Sciatic nerve (tissue), 2 donors: ENCODE results near the gene BHLHA9. TPM values are rescaled to one million over a fixed set of nuclear protein-coding genes. Genes with fewer than 3 reads are reported as not detected.
"Not testable (repeated sequence)": the region's sequence is repeated elsewhere in the genome, so short reads cannot be mapped to it uniquely, and the experiment has no call there.

Experiments
- ATAC-seq: fragments of 200-7000 bp; cut with Tn5 transposase; one replicate; pipeline ENCODE4 v1.9.1; 2020; ENCODE audit warnings: mild to moderate bottlenecking, moderate library complexity
- DNase-seq: peaks from one replicate; pipeline ENCODE4 v3.0.0-alpha.2; 2020; ENCODE audit warnings: low spot score
- intact Hi-C: fragments of 100-400 bp; cut with DNase I; formaldehyde crosslinking; loops from one replicate; pipeline ENCODE4 v1.14.2; 2022
- total RNA-seq: library from RNA; stranded (reverse); fragmentation: NEBNext Ultra II Directional; extraction: Animal tissue kit (Norgen Biotek cat#: 25700); gene quantifications from one replicate; pipeline ENCODE4 v1.2.1, GENCODE V29; 2021
- donor health status: DM: no; HTN: no; CAD: no.
- donor health status: DM: no; HTN: no; CAD: no.

BHLHA9 gene
- total RNA-seq, 1 donor from 2014 or later = not detected

DNA sequence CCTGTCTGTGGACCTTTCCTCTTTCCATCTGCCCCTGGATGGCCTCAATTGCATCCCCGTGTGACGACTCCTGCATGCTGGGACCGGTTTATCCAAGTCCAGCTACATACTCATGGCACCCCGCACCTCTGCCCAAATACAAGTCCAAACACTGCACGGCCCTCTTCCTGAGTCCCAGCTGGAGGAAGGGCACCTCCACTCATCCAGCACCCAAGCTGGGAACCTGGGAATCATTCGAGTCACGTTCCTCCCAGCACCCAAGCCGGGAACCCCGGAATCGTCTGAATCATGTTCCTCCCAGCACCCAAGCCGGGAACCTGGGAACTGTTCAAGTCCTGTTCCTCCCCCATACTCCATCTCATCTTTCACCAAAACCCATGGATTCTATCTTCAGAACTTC lies 19.5 kb downstream of the BHLHA9 start:
- intact Hi-C loops = no loop called here
- ATAC-seq (no peak), DNase-seq (no peak)

DNA sequence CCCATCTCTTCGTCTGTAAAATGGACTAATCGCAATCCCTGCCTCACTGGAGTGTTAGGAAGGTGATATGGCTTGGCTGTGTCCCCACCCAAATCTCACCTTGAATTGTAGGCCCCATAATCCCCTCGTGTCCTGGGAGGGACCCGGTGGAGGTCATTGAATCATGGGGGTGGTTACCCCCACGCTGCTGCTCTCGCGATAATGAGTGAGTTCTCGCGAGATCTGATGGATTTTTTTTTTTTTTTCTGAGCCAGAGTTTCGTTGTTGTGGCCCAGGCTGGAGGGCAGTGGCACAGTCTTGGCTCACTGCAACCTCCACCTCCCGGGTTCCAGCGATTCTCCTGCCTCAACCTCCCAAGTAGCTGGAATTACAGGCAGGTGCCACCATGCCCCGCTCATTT lies 20.4 kb downstream of the BHLHA9 start:
- ATAC-seq = no peak
- DNase-seq = no peak
- intact Hi-C loops = no loop called here

DNA sequence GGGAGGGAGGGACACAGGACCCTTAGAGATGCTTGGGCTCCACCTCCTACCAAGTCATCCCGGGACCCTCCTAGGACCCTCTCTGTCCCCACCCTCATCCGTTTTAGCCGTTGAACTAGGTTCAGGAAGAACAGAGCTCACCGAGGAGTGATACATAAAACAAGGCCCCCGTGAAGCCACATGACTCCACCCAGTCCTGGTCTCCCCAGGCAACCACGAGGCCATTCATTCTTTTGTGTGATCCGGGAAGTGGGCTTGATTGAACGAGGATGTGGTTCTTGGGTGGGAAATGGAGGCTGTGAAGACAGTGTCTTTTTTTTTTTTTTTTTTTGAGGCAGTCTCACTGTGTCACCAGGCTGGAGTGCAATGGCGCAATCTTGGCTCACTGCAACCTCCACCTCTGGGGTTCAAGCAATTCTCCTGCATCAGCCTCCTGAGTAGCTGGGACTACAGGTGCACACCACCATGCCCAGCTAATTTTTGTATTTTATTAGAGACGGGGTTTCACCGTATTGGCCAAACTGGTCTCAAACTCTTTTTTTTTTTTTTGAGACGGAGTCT lies 24.0 kb downstream of the BHLHA9 start:
- ATAC-seq (no peak), DNase-seq (no peak)
- intact Hi-C loops = no loop called here

DNA sequence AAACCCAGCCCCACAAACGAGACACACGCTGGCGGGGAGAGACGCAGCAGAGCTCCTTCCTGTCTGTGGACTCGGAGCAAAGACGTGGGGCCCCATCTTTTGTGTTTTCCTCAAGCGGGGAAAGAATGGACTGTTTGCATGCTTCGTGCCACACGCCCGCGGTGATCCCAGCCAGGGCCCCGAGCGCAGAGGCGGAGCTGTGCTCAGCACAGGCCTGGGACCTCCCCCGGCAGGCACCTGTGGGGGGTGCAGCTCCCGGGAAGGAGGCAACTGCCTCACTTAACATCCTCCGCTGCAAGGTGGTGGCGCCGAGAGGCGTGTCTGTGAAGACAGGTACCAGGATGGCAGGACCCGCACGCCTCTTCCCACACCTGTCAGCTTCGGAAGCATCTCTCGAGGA lies 28.4 kb downstream of the BHLHA9 start:
- intact Hi-C loops = no loop called here
- no peak for ATAC-seq
- DNase-seq = no peak

DNA sequence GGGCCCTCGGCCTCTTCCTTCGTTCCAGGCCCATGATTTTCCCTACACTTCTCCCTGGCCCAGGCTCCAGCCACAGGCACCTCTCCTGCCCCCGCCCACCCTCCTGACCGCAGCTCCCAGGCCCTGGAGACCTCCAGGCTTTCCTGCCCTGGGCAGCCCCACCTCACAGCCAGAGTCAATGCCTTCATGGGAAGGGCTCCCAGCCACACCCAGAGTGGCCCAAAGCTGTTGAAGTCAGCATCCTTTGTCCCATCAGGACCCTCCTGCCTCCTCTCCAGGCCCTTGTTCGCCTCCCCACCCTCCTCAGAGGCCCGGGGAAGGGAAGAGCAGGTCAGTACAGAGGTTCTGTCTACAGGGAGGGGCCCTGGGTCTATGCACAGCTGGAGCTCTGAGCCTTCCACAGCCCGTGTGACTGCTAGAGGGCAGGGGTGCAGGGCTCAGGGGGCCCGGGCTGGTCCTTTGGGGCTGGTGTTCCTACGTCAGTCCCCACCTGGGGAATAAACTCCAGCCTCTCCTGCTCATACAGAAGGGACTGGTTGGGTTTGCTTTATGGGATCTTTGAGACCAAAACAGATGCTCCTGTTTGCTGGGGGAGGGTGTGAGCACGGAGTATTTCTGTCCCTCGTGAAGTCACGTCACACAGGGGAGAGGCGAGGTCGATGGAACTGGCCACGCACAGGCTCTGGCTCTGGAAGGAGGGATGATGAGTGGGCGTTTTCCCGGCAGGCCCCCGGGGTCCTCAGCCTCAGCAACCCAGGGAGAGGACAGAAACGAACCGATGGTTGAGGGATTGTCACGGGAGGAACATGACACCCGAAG lies 29.5 kb downstream of the BHLHA9 start:
- ATAC-seq (peak; percentile 48), DNase-seq (no peak)
- intact Hi-C loops = no loop called here

DNA sequence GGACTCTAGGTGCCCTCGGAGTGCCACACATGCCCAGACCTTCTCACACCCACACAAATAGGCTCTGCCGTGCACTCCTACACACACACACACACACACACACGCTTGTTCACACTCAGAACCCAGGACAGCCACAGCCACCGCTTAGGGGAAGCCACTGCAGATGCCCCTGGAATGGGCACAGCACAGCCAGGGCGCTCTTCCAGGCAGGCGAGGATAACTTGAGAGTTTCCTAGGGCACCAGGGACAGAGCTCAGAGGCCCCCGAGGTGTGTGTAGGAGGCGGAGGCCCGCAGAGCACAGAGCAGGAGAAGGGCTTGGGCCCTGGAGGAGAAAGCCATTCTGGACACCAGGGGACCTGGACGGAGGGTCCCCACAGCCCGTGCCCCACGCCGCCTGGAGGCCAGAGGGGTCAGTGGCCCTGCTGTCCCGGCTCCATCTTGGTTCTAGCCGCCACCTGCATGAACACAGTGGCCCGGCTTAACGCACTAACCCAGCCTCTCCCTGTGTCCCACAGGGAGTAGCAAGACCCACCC lies 30.2 kb downstream of the BHLHA9 start:
- no peak for DNase-seq
- intact Hi-C loops = no loop called here
- peak; percentile 22 for ATAC-seq

DNA sequence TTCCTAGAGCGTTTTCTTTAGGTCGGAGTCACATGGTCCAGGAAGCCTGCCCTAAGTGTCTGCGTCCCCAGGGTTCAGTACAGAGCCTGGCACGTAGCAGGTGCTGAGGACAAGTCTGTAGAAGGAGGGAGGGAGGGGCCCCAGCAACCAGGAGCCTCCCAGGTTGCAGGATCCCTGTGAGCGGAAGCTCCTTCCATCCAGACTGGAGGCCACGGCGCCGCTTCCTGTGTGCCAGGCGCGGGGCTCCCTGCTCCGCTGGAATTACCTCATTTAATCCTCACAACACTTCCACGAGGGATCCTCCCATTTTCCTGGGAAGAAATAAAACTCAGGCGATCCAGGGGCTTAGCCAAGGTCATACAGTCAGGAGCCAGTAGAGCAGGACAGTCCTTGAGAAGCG lies 31.3 kb downstream of the BHLHA9 start:
- ATAC-seq (no peak), DNase-seq (no peak)
- intact Hi-C loops = no loop called here

DNA sequence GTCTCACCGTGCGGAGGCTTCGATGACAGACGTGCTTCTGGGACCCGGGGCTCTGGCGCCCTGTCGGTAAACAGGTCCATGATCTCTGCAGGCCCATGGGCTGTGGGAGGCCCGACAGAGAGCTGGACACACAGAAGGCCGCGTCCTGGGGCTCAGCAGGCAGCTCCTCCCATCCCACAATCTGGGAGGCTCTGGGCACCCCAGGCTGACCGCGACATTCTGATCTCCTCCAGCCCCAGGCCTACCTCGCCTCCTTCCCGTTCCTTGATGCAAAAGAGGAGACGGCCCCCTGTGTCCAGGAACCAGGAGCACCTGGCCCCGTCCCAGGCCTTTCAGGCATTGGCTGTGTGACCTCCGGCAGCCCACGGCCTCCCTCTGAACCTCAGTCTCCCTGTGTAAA lies 32.5 kb downstream of the BHLHA9 start:
- DNase-seq = no peak
- intact Hi-C loops = no loop called here
- no peak for ATAC-seq

DNA sequence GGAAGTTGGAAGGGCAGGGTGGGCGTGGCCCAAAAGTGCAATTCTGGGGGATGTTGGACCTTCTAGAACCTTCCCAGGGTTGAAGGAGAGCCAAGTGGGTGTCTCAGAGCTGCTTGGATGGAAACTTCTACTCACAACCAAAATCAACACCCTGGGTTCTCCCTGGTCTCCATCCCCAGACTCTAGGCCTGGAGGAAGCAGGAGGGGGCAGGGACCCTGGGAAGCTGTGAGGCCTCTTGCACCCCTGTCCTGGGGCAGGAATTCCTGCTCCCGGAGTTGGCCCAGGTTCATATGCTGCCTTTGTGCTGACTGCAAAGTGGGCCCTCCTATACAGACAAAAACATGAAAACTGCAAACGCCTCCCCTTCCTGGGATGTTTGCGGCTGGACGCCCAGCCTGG lies 34.3 kb downstream of the BHLHA9 start:
- DNase-seq (no peak), ATAC-seq (no peak)
- intact Hi-C loops = no loop called here

DNA sequence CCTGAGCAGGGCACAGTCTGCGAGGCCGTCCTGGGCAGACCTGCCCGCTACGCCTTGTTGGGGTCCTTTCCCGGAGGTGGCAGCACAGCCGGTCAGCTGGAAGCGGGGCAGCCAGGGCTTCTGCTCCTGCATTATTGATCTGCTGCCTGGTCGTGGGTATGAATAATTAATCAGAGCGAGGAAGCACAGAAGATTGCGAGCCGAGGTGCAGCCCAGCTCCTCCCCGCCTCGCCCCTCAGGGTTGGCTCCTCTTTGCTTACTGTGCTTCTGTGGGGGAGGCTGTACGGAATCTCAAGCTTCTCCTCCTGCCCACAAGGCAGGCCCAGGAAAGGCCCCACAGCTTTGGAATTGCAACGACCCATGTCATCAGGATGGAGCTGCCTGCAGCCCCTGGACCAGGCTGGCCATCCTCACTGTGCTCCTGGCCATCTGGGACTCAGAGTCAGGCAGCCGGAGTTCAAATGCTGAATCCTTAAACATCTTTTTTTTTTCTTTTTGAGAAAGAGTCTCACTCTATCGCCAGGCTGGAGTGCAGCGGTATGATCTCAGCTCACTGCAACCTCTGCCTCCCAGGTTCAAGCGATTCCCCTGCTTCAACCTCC lies 34.8 kb downstream of the BHLHA9 start:
- ATAC-seq = no peak
- DNase-seq = no peak
- intact Hi-C loops = no loop called here

DNA sequence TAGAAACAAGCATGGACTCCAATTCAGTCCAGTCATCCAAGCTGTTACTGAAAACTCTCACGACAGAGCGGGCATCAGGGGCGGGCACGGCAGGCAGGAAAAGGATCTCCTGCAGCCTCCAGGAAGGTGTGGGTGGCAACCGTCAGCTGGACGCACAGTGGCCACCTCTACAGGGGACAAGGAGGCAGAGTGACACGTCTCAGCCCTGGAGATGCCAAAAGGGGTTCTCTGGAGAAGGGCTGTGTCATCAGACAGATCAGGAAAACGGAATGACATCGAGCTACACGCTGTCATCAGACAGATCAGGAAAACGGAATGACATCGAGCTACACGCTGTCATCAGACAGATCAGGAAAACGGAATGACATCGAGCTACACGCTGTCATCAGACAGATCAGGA lies 37.6 kb downstream of the BHLHA9 start:
- DNase-seq, ATAC-seq, intact Hi-C loops: not testable (repeated sequence)

DNA sequence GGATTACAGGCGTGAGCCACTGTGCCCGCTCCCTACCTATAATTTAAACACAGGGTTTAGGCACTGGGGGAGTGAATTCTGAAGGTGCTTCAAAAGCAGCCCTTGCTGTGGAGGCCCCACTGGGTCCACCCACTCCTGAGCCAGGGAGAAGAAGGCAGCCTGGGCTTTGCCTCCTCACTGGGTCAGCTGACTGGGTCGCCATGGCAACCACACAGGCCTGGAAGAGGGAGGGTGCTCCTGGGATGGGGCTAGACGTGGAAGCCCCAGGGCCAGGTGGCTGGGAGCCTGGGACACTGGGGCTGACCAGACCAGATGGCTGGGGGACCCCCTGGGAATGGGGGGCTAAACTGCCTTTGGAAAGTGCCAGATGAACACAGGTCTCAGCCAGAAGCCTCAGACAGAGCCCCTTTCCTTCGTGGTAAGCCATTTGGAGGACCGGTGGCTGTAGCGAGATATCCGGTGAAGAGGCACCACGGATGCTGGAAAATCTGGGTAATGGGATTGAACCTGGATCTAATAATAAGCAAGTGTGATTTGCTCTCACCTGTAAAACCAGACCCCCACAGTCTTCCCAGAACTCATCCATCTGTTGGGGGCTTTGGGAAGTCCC lies 42.1 kb downstream of the BHLHA9 start:
- DNase-seq (no peak), ATAC-seq (peak; percentile 57)
- intact Hi-C loops = no loop called here

DNA sequence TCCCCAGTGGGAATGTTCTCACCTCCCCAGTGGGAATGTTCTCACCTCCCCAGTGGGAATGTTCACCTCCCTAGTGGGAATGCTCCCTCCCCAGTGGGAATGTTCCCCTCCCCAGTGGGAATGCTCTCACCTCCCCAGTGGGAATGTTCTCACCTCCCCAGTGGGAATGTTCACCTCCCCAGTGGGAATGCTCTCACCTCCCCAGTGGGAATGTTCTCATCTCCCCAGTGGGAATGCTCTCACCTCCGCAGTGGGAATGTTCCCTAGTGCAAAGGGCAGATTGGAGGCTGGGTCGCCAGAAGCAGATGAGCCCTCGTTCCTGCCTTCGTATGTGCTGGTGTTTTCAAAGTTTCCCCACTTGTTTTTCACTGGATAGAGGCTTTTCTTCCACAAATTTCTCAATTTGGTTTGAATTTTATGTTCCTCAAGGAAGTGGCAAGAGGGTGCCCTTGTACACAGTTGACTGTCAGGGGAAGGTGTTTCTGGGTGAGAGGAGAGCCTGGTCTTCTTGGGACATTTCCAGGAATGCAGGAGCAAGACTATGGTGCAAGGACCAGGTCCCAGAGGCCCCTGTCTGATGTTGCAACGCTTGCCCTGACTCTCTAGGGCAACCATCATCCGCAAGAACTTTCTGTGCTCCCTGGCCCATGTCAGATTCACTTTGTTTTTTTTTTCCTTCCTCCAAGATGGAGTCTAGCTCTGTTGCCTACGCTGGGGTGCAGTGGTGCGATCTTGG lies 43.2 kb downstream of the BHLHA9 start:
- DNase-seq (no peak), ATAC-seq (peak; percentile 67)
- intact Hi-C loops = no loop called here

DNA sequence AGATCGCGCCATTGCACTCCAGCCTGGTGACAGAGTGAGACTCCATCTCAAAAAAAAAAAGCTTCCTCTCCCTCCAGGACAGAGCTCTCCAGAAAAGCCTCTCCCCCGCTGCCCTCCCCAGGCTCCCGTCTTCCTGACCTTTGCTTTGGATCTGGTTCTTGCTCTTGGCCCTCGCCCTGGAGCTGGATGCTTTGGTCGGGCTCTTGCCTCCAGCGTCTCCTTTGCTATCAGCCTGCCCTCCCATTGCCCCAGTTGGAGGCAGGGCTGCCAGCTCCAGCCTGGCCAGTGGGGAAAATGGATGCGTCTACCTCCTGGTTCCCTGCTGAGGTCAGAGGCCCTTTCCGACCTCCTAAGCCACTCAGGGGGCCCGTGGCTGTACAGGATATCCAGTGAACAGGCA lies 45.2 kb downstream of the BHLHA9 start:
- peak; percentile 70 for ATAC-seq

DNA sequence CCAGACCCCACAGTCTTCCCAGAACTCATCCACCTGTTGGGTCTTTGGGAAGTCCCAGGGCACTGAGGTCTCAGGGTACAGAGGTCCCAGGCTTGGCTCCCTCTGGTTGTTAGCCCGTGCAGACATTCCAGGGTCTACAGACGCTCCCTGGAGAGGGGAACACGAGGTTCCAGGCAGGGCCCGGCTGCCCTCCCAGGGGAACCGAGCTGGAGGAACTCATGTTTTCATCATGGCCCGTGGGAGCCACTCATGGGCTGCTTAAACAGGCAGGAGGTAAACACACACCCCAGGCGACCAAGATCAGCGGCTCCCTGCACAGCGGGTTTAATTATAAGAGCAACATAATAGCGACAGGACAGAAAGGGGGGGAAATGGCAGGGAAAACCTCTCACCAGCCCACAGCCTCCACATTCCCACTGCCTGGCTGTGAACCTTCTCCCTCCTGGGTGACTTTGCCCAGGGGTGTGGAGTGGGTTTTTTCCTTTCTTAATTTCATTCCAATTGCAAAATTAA lies 45.7 kb downstream of the BHLHA9 start:
- DNase-seq (no peak), ATAC-seq (peak; percentile 57)

More for the DNA sequence above, 45.2 kb downstream of the BHLHA9 start:
- DNase-seq = no peak
- intact Hi-C loops = no loop called here

More for the DNA sequence above, 45.7 kb downstream of the BHLHA9 start:
- intact Hi-C loops = no loop called here
